PFSK-1 (cell line): ENCODE data around the gene CHCHD10.

Experiments
- FOXP2 ChIP-seq: optimal IDR thresholded peaks from 2 replicates; pipeline ENCODE3; 2011; ENCODE audit warnings: borderline replicate concordance, control low read depth, inconsistent platforms; ENCODE audit not compliant: insufficient read depth; ENCODE audit errors: extremely low read length, extremely low read depth
- POLR2AphosphoS5 ChIP-seq: IDR thresholded peaks from 2 replicates; pipeline ENCODE4 v1.6.1; 2012; ENCODE audit warnings: low read depth, mild to moderate bottlenecking, control low read depth, low read length, moderate library complexity
- SIN3A ChIP-seq: IDR thresholded peaks from 2 replicates; pipeline ENCODE4 v1.6.1; 2012; ENCODE audit warnings: mild to moderate bottlenecking, low read length, moderate library complexity, borderline replicate concordance; ENCODE audit not compliant: insufficient read depth
- TAF1 ChIP-seq: IDR thresholded peaks from 2 replicates; pipeline ENCODE4 v1.6.1; 2012; ENCODE audit warnings: low read length, control low read depth, borderline replicate concordance; ENCODE audit not compliant: insufficient read depth
- TF ChIP-seq, protein P1 (sequence below), 2 experiments: IDR thresholded peaks; 2 replicates each; pipeline versions ENCODE4 v1.6.1 to v1.8.0; 2011 to 2012; ENCODE audit warnings: low read depth in 2 of 2, low read length in 2 of 2, control low read depth in 1 of 2, inconsistent platforms in 1 of 2, mild to moderate bottlenecking in 1 of 2, moderate library complexity in 1 of 2; ENCODE audit not compliant: insufficient read depth in 1 of 2

DNA sequence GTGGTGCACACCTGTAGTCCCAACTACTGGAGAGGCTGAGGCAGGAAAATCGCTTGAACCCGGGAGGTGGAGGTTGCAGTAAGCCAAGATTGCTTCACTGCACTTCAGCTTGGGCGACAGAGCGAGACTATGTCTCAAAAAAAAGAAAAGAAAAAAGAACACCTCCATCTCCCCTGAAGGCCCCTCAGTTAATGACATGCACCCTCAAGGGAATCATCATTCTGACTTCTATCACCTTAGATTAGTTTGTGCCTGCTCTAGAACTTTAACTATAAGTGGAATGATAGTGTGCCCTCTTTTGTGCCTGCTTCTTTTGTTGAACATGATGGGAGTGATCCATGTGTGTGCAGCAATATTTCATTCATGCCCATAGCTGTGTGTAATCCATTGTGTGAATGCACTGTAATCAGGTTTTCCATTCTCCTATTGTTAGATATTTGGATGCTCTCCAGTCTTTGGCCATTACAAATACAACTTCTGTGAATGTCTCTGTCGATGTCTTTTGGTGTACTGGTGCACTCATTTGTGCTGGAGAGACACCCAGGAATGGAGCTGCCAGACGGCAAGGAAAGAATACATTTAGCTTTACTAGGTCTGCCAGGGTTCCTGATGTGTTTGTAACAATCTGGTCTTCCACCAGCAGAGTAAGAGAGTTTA, 12.7 kb downstream of the CHCHD10 start:
- no peak for TF ChIP-seq TAF1
- TF ChIP-seq SIN3A: no peak
- no peak for TF ChIP-seq POLR2AphosphoS5
- TF ChIP-seq, protein P1, sequence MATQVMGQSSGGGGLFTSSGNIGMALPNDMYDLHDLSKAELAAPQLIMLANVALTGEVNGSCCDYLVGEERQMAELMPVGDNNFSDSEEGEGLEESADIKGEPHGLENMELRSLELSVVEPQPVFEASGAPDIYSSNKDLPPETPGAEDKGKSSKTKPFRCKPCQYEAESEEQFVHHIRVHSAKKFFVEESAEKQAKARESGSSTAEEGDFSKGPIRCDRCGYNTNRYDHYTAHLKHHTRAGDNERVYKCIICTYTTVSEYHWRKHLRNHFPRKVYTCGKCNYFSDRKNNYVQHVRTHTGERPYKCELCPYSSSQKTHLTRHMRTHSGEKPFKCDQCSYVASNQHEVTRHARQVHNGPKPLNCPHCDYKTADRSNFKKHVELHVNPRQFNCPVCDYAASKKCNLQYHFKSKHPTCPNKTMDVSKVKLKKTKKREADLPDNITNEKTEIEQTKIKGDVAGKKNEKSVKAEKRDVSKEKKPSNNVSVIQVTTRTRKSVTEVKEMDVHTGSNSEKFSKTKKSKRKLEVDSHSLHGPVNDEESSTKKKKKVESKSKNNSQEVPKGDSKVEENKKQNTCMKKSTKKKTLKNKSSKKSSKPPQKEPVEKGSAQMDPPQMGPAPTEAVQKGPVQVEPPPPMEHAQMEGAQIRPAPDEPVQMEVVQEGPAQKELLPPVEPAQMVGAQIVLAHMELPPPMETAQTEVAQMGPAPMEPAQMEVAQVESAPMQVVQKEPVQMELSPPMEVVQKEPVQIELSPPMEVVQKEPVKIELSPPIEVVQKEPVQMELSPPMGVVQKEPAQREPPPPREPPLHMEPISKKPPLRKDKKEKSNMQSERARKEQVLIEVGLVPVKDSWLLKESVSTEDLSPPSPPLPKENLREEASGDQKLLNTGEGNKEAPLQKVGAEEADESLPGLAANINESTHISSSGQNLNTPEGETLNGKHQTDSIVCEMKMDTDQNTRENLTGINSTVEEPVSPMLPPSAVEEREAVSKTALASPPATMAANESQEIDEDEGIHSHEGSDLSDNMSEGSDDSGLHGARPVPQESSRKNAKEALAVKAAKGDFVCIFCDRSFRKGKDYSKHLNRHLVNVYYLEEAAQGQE (IDR thresholded peaks at IDR 0.05; ENCODE audit: insufficient read depth in 1 of 2, low read depth in 2 of 2, low read length in 2 of 2): no peak
- TF ChIP-seq FOXP2: no peak
